AG20443 (cell line): Measurements from ENCODE around the gene CEPT1.
A peak's percentile ranks its signal among the peaks of the same experiment; 100 is the strongest.
"Not testable (repeated sequence)": the region's sequence is repeated elsewhere in the genome, so short reads cannot be mapped to it uniquely, and the experiment has no call there.

Experiments
- DNase-seq: peaks from one replicate; pipeline ENCODE4 v3.0.0; 2012; ENCODE audit warnings: low spot score, mixed read lengths

CEPT1 gene

GRCh38 chr1:111139956-111140679 is at the start of gene CEPT1, which contains the start of gene DRAM2:
TSS of gene CEPT1 (plus strand) at chr1:111140223. CDS start at chr1:111147715, 7,492 bp downstream.
TSS of gene DRAM2 (minus strand) at chr1:111140093. CDS start at chr1:111131554, 8,539 bp downstream.
- peak; percentile 97 for DNase-seq

- not testable (repeated sequence) for DNase-seq
Observed at GRCh38 chr1:111095421-111095820, 44.6 kb upstream of the CEPT1 start.

DNA sequence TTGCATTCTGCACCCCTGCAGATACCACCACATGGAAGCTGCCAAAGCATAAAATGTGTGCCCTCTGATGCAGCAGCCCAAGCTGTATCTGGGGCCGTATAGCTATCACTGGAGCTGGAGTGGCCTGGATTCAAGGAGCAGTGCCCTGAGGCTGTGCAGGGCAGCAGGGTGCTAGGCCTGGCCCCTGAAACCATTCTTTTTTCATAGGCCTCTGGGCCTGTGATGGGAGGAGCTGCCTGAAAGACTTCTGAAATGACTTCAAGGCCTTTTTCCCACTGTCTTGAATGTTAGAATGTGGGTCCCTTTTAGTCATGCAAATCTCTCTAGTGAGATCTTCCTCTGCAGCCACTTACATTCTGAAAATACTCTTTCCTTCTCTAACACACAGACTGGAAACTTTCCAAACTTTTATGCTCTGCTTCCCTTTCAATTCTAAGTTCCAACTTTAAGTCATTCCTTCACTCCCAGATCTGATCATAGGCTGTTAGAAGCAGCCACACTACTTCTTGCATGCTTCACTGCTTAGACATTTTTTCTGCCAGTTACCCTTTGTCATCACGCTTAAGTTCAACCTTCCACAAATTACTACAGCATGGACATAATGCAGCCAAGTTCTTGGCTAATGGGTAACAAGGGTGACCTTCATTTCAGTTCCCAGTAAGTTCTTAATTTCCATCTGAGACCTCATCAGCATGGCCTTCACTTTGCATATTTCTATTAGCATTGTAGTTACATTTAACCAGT is 42.5 kb upstream of the CEPT1 start:
- DNase-seq: no peak

GRCh38 chr1:111099289-111099688 is 40.7 kb upstream of the CEPT1 start:
- DNase-seq: no peak

DNA sequence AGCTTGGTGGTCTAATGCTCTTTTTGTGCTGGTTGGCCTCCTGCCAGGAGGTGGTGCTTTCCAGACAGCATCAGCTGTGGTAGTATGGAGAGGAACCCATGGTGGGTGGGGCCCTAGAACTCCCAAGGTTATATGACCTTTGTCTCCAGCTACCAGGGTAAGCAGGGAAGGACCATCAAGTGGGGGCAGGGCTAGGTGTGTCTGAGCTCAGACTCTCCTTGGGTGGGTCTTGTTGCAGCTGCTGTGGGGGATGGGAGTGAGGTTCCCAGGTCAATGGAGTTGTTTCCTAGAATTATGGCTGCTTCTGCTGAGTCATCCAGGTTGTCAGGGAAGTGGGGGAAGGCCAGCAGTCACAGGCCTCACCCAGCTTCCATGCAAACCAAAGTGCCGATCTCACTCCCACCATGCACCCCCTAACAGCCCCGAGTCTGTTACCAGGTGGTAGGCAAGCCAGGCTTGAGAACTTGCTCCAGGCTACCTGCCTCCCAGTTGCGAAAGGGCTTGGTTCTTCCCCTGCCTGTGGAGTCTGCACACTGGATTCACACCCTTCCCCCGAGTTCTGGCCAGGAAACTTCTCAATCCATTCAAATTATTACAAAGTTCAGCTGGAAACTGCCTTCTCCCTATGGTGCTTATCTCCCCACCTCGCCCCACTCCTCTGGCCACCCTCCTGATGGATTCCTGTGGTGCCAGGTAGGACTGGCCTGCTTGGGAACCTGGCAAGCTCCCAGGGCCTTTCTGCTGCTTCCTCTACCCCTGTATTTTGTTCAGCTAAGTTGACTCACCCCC is 38.0 kb upstream of the CEPT1 start:
- DNase-seq: no peak

DNA sequence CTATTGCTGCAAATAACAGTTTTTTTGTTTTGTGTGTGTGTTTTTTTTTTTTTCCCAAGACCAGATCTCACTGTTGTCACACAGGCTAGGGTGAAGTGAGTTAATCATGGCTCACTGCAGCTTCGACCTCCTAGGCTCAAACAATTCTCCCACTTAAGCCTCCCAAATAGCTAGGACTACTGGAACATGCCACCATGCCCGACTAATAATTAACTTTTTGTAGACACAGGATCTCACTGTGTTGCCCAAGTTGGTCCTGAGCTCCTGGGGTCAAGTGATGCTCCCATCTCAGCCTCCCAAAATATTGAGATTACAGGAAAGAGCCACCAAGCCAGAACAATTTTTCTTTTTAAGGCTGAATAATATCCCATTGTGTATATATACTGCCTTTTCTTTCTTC is 35.0 kb upstream of the CEPT1 start:
- DNase-seq: no peak

GRCh38 chr1:111110197-111110899 is 29.7 kb upstream of the CEPT1 start:
- no peak for DNase-seq

DNA sequence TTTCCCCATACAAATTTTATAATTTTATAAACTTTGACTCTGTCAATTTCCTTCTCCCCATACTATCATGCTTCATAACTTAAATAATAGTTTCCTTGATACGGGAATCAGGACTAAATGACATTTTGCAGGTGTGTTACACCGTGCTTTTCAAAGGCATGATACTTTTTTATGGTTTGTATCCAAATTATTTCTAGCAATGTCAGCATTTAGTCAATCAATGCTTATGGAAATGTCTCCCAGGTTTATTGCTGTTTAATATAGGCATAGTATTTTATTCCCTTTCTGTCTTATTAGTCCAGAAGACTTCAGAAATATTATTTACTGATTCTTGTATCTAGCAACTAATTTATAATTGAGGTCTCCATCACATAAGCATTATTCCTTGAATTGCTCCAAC is 23.5 kb upstream of the CEPT1 start:
- DNase-seq: no peak

DNA sequence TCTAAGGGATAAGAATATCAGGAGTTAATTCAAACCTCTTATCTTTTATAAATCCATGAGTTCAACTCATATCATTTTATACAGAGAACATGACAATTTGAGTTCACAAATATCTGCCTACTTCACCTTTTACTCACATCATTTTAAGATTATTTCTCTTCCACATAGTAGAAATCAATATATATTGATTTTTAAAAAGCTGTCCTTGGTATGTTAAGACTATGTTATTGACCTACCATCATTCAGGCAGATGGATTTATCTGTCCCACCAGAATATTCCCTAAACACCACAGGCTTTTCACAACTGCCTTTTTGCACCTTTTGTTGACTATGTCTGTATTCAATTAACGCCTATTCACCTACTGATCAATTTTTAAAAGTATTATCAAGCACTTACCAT is 13.7 kb upstream of the CEPT1 start:
- DNase-seq: no peak

DNA sequence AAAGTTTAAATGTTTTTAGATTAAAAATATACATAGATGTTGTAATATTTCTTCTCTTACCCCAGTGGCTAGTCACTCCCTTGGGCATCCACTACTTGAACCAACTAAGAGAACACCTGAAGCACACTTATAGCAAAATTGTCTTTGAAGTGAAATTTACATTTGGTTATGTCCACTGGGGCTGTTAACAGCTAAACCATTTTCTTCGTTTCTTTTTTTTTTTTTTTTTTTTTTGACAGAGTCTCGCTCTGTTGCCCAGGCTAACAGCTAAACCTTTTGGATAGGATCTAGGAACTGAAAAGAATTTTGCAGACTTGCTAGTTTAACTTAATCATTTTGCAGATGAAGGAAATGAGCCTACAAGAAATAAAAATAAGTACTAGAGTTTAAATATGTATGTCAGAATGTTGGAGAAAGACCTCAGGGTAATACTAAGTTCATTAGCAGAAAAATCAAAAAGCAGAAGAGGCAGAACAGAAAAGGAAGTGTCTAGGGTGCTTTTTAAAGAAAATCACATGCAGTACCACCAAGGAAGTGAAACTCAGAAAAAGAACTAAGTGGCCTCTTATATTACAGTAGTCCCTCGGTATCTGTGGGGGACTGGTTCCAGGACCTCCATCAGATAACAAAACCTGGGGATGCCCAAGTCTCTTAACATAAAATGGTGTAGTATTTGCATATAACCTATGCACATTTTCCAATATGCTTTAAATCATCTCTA is 11.9 kb upstream of the CEPT1 start:
- no peak for DNase-seq

DNA sequence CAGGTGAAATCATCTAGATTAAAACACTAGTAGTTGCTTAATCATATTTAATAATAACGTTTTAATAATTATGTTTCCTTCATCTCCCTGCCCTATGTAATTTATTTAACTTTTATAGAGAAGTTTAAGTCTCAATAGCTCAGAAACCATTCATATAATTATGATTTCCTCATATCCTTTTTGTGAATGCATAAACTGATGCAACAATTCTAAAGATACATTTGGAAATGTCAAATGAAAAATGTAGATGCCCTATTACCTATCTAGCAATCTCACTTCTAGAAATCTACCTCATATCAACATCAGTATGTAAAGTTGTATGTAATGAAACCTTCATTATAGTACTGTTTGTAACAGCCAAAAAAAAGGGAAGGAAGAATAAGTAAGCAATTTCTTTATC is 10.6 kb upstream of the CEPT1 start:
- no peak for DNase-seq

DNA sequence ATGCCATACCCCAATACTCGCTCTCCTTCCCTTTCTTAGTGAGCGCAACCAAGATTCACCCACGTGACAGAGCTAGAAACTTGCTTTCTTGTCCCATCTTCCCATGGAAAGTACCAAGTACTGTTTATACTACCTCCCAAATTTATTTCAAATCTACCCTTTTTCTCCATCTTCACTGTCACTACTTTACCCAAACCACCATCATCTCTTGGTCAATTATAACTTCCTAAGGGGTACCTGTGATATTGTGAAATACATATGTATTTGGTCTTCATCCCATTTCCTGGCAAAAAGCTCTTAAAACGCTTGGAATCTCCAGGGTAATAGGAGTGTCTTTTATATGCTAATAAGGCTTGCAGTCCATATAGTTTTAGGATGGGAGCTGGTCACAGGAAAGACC is 8.3 kb upstream of the CEPT1 start:
- no peak for DNase-seq

- no peak for DNase-seq
Observed at GRCh38 chr1:111133866-111134265, 6.2 kb upstream of the CEPT1 start.

DNA sequence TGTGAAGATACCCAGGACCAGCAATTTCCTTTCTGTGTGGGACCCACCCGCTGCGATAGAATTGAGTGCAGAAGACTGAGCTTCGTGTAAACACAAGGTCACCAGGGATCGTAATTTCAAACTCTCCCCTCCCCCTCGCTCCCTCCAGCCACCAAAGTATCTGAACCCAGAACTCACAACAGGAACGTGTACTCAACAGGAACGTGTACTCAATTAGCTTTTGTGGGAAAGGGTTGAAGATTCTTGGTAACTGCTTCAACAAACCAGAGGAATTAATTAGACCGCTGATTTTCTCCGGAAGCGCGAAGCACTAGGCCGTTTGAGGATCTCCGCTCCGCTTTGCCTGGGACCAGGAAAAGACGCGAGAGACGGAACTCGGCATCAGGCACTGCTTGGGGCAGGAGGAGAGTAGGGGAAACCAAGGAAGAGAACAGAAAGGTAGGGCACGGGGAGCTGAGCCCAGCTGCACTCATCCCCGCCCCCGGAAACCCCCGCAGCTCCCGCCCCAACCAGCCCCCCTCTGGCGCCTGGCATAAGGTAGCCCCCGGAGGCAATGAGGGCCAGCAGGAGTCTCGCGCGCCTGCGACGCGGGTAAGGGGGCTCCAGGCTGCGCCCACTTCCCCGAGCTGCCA is 583 bp upstream of the CEPT1 start:
- peak; percentile 61 for DNase-seq

- peak; percentile 88 for DNase-seq
Observed at GRCh38 chr1:111140680-111140967, 601 bp downstream of the CEPT1 start.

DNA sequence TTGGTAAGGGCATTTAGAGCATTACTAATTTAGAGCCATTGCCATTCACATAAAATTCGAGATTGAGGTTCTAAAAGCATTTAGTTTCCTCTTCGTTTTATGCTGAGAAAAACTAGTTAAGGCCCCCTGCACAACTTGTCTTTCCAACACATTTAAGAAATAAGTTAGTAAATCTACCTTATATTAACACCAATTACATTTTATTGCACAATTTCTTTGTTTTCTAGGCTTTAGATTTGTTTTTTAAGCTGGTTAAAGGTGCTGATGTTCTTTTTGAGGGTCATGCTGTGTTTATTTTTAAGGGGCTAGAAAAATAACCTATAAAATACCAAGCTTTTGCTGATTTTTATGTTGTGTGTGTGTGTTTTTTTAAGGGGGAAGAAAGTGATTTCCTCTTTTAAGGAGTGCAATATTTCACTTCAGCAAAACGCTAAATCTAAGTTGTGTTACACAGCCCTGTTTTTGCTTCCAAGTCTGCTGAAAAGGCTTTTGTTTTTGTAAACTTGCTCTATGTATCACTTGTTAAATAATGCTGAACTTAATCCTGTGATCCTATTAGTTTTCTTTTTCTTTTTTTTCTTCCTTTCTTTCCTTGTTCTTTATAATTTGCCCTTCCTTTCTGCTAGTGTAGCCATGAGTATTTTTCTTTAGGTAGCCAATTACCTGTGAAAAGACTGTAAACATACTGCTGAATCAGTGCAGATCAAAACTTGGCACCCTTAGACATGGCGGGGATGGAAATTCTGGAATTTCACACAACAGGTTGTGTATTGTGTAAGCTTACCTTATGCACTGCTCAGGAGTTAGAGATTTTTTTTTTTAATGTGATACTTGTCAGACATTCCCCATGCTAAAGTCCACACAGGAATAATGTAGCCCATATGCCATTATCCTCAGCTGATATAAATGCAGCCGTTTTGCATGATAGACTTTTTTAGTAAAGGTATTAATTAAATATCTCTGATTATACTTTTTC is 1.5 kb downstream of the CEPT1 start:
- DNase-seq: no peak

- DNase-seq: no peak
Observed at GRCh38 chr1:111142356-111142975, 2.4 kb downstream of the CEPT1 start.

- DNase-seq: no peak
Observed at GRCh38 chr1:111145542-111145941, 5.5 kb downstream of the CEPT1 start.

DNA sequence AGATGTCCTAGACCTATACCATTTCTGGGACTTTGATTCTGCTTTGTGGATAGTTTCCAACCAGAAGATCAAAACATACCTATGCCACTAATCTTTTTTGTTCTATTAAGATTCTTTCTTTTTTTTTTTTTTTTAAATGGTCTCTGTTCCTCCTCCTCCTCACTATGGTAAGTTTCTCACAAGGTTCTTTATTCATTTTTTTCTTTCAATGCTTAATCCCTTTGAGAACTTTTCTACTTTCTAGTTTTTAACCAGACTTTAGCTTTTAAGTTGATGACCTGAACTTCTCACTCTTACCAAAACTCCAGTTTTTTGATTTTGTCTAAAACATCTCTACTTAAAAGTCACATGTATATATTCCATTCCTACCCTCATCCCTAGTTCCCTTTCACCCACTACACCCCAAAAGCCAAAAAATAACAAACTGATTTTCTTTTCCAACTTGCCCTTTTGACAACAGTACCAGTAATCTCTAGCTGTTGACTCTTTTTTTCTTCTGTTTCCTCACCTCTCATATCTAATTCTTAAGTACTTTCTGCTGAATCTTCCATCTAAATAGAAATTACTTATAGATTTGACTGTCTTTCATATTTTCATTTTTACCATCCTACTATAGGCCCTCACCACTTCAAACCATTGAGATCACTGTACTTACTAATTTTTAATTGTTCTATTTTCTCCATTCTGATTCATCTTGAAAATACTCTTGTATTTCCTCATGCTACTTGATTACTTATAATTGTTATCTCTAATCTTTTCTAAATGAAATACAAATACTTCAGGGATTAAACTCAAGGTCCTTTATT is 6.1 kb downstream of the CEPT1 start:
- no peak for DNase-seq
